ENCODE results near the gene RAB3A.

GRCh38 chr19:18221815-18222725 is 18.2 kb upstream of the RAB3A start:
- no peak for TF ChIP-seq EZH2 (IDR thresholded peaks at IDR 0.05; ENCODE audit: insufficient read depth, poor library complexity, severe bottlenecking)
- TF ChIP-seq EZH2phosphoT487 (IDR thresholded peaks at IDR 0.05; ENCODE audit: insufficient read depth, low read depth) = no peak

All from GM23248 (cell line).